Endodermal cell (in vitro differentiated cells): ENCODE measurements around the gene NUDT22. TPM values are rescaled to one million over a fixed set of nuclear protein-coding genes. Genes with fewer than 3 reads are reported as not detected.

Experiments
- DNase-seq: peaks from one replicate; pipeline ENCODE4 v3.0.0-alpha.2; 2017
- H3K27ac ChIP-seq: 2 replicates; pipeline ENCODE4 v1.5.1; 2013; ENCODE audit warnings: mild to moderate bottlenecking, low read depth, low read length, moderate library complexity
- H3K27me3 ChIP-seq: 2 replicates; pipeline ENCODE4 v1.6.1; 2013; ENCODE audit warnings: mild to moderate bottlenecking, low read length, moderate library complexity; ENCODE audit not compliant: insufficient read depth, control insufficient read depth, poor library complexity, severe bottlenecking
- H3K36me3 ChIP-seq: 2 replicates; pipeline ENCODE4 v1.7.0; 2013; ENCODE audit warnings: mild to moderate bottlenecking, low read length, moderate library complexity; ENCODE audit not compliant: control insufficient read depth, insufficient read depth
- H3K4me1 ChIP-seq: one replicate; pipeline ENCODE4 v1.7.0; 2013; ENCODE audit warnings: low read length; ENCODE audit not compliant: control insufficient read depth, insufficient read depth
- H3K4me3 ChIP-seq: 2 replicates; pipeline ENCODE4 v1.5.1; 2013; ENCODE audit warnings: mild to moderate bottlenecking, low read length, moderate library complexity
- H3K9ac ChIP-seq: 2 replicates; pipeline ENCODE4 v1.6.1; 2013; ENCODE audit warnings: mild to moderate bottlenecking, low read length, moderate library complexity; ENCODE audit not compliant: poor library complexity, severe bottlenecking; ENCODE audit errors: extremely low read depth
- H3K9me3 ChIP-seq: 2 replicates; pipeline ENCODE4 v1.6.1; 2013; ENCODE audit warnings: mild to moderate bottlenecking, low read length, moderate library complexity; ENCODE audit not compliant: control insufficient read depth
- H3K27ac Mint-ChIP-seq: 2 replicates; pipeline ENCODE4 v1.8.0; 2020; ENCODE audit warnings: mixed read lengths
- H3K27me3 Mint-ChIP-seq: 2 replicates; pipeline ENCODE4 v1.8.0; 2021; ENCODE audit warnings: mild to moderate bottlenecking, mixed read lengths; ENCODE audit not compliant: insufficient read depth
- H3K36me3 Mint-ChIP-seq: 2 replicates; pipeline ENCODE4 v1.8.0; 2020; ENCODE audit warnings: low read depth, mixed read lengths
- H3K4me1 Mint-ChIP-seq: 2 replicates; pipeline ENCODE4 v1.8.0; 2020; ENCODE audit warnings: mixed read lengths
- H3K4me3 Mint-ChIP-seq: 2 replicates; pipeline ENCODE4 v1.8.0; 2020; ENCODE audit warnings: mild to moderate bottlenecking, moderate library complexity, mixed read lengths
- H3K9me3 Mint-ChIP-seq: 2 replicates; pipeline ENCODE4 v1.8.0; 2020; ENCODE audit warnings: mild to moderate bottlenecking, mixed read lengths
- CTCF ChIP-seq: fragments of 200-600 bp; sonication (generic); conservative IDR thresholded peaks from 2 replicates; pipeline ENCODE4 v1.5.0; 2021; ENCODE audit warnings: antibody characterized with exemption, mild to moderate bottlenecking
- WGBS, 2 experiments: methylation state at CpG; one replicate each; pipeline versions ENCODE4 v1.1.5 to v1.1.7; 2013; ENCODE audit warnings: missing lambda C conversion rate in 2 of 2, mixed read lengths in 1 of 2; ENCODE audit not compliant: insufficient coverage in 1 of 2, insufficient read length in 1 of 2; 5-methylcytosine and 5-hydroxymethylcytosine counted together
- long read RNA-seq, 4 experiments: library from polyadenylated mRNA in 2 of 4; library from RNA in 1 of 4; library from capped mRNA in 1 of 4; stranded (forward) in 3 of 4; unstranded in 1 of 4; transcript quantifications; one replicate each; pipeline ENCODE4 v2.0.0, GENCODE V29; 2020 to 2021; ENCODE audit warnings: inconsistent platforms in 1 of 4
- polyA plus RNA-seq, 2 experiments: library from polyadenylated mRNA; stranded (reverse); fragments of 50-300 nt; gene quantifications; one replicate each; pipeline ENCODE4 v1.2.3, GENCODE V29; 2013
- total RNA-seq, 2 donors: library from RNA; stranded (reverse); fragmentation: NEBNext Ultra II Directional in 1 of 2; extraction: Animal tissue kit (Norgen Biotek cat#: 25700) in 1 of 2; gene quantifications; 2 replicates in 1 of 2; 3 replicates in 1 of 2; pipeline ENCODE4 v1.2.1, GENCODE V29; 2021

NUDT22 gene
- 10 to 100 TPM; 54.4 to 55.9 TPM for total RNA-seq
- polyA plus RNA-seq (2013, experiment 1 of 2), result 25.3 TPM
- 25.5 TPM for polyA plus RNA-seq (2013, experiment 2 of 2)
- long read RNA-seq, experiment 1, transcript NUDT22-201 (6 exons, 1,094 nt), result major isoform, 13 of 26 reads
- long read RNA-seq, experiment 1, partial matches to known transcripts, result 11 of 26 reads
- long read RNA-seq, experiment 1, other reads (novel, unspliced or antisense), result 2 of 26 reads
- long read RNA-seq, experiment 2, transcript NUDT22-204 (5 exons, 986 nt), result minor isoform, 7 of 45 reads
- long read RNA-seq, experiment 2, transcript NUDT22-201 (6 exons, 1,094 nt), result major isoform, 15 of 45 reads
- long read RNA-seq, experiment 2, partial matches to known transcripts, result 8 of 45 reads
- long read RNA-seq, experiment 2, other reads (novel, unspliced or antisense), result 14 of 45 reads
- long read RNA-seq, experiment 3, transcript NUDT22-204 (5 exons, 986 nt), result minor isoform, 6 of 79 reads
- long read RNA-seq, experiment 3, transcript NUDT22-201 (6 exons, 1,094 nt), result major isoform, 45 of 79 reads
- long read RNA-seq, experiment 3, partial matches to known transcripts, result 19 of 79 reads
- long read RNA-seq, experiment 3, other reads (novel, unspliced or antisense), result 9 of 79 reads
- long read RNA-seq, experiment 4, transcript NUDT22-201 (6 exons, 1,094 nt), result major isoform, 47 of 101 reads
- long read RNA-seq, experiment 4, transcript NUDT22-204 (5 exons, 986 nt), result minor isoform, 17 of 101 reads
- long read RNA-seq, experiment 4, partial matches to known transcripts, result 13 of 101 reads
- long read RNA-seq, experiment 4, other reads (novel, unspliced or antisense), result 24 of 101 reads

GRCh38 chr11:64225608-64226506 is at the start of gene NUDT22, which contains the start of gene TRPT1:
Gene NUDT22, plus strand, starts transcription at chr11:64226274. Its CDS starts 379 bp downstream, at chr11:64226653.
Gene TRPT1, minus strand, starts transcription at chr11:64226186. Its CDS starts 326 bp downstream, at chr11:64225860.
- peak within 1 kb of the TSS; percentile 74 for H3K27ac Mint-ChIP-seq
- no peaks in the 10 kb centered on the region for H3K27me3 ChIP-seq
- H3K9ac ChIP-seq, result peak within 1 kb of the TSS; percentile 57
- peaks cover 4% of the 10 kb centered on the region for H3K4me1 ChIP-seq
- peak; percentile 97 for DNase-seq
- no peaks in the 10 kb centered on the region for H3K9me3 Mint-ChIP-seq
- peaks cover 5% of the 10 kb centered on the region for H3K36me3 ChIP-seq
- no peaks in the 10 kb centered on the region for H3K36me3 Mint-ChIP-seq
- H3K9me3 ChIP-seq, result no peaks in the 10 kb centered on the region
- WGBS, 2 experiments, result 0% methylated on average over 27 to 53 of the region's 54 CpGs
- peaks cover under 1% of the 10 kb centered on the region for H3K27me3 Mint-ChIP-seq
- H3K4me3 ChIP-seq, result peak within 1 kb of the TSS; percentile 92
- H3K27ac ChIP-seq, result peak within 1 kb of the TSS; percentile 76
- peak within 1 kb of the TSS; percentile 74 for H3K4me3 Mint-ChIP-seq
- peaks cover 12% of the 10 kb centered on the region for H3K4me1 Mint-ChIP-seq
- TF ChIP-seq CTCF, result peak; percentile 38

- no peak overlapping the region for H3K27ac ChIP-seq
- no peaks in the 10 kb centered on the region for H3K36me3 ChIP-seq
- no peaks in the 10 kb centered on the region for H3K27me3 ChIP-seq
- H3K9me3 Mint-ChIP-seq, result peaks cover 11% of the 10 kb centered on the region
- no peak overlapping the region for H3K9ac ChIP-seq
- DNase-seq, result no peak
- no peak overlapping the region for H3K4me3 ChIP-seq
- no peak overlapping the region for H3K27ac Mint-ChIP-seq
- no peak overlapping the region for H3K4me3 Mint-ChIP-seq
- H3K36me3 Mint-ChIP-seq, result peaks cover 12% of the 10 kb centered on the region
- 93 to 94% methylated on average over 4 to 8 of the region's 8 CpGs for WGBS, 2 experiments
- no peak for TF ChIP-seq CTCF
- H3K27me3 Mint-ChIP-seq, result peaks cover 6% of the 10 kb centered on the region
- H3K4me1 ChIP-seq, result peaks cover 3% of the 10 kb centered on the region
- H3K9me3 ChIP-seq, result peaks cover 9% of the 10 kb centered on the region
- peaks cover 5% of the 10 kb centered on the region for H3K4me1 Mint-ChIP-seq
Observed at GRCh38 chr11:64176751-64177150, 49.3 kb upstream of the NUDT22 start.

GRCh38 chr11:64178203-64178602 is 47.9 kb upstream of the NUDT22 start:
- peaks cover 12% of the 10 kb centered on the region for H3K36me3 Mint-ChIP-seq
- 91% methylated on average over 1 of the region's 1 CpG; no CpG with 5 or more reads in 1 of the 2 experiments for WGBS, 2 experiments
- peaks cover 6% of the 10 kb centered on the region for H3K4me1 ChIP-seq

More at GRCh38 chr11:64178203-64178602, 47.9 kb upstream of the NUDT22 start:
- Mint-ChIP-seq H3K4me1 (peaks cover 8% of the 10 kb centered on the region), H3K27ac (no peak overlapping the region), H3K9me3 (peaks cover 11% of the 10 kb centered on the region), H3K27me3 (peaks cover 6% of the 10 kb centered on the region), H3K4me3 (no peak overlapping the region)
- Histone ChIP-seq H3K27me3 (no peaks in the 10 kb centered on the region), H3K4me3 (no peak overlapping the region), H3K36me3 (no peaks in the 10 kb centered on the region), H3K9me3 (peaks cover 9% of the 10 kb centered on the region), H3K27ac (no peak overlapping the region), H3K9ac (no peak overlapping the region)
- DNase-seq, result no peak
- TF ChIP-seq CTCF, result no peak
